Neural cell (in vitro differentiated cells): ENCODE data around the gene OPN4.

Experiments used
- CTCF ChIP-seq: fragments of 450-650 bp; IDR thresholded peaks from 2 replicates; pipeline ENCODE4 v1.5.1; 2014; ENCODE audit warnings: antibody characterized with exemption, mild to moderate bottlenecking, moderate library complexity; ENCODE audit not compliant: poor library complexity, severe bottlenecking
- EZH2 ChIP-seq: fragments of 200-600, 300-800 bp; shearing (Covaris generic), sonication (generic); IDR thresholded peaks from 2 replicates; pipeline ENCODE4 v1.6.1; 2014; ENCODE audit warnings: antibody characterized with exemption, low read length, borderline replicate concordance, mild to moderate bottlenecking; ENCODE audit not compliant: insufficient read depth, poor library complexity, severe bottlenecking
- POLR2AphosphoS5 ChIP-seq: IDR thresholded peaks from 2 replicates; pipeline ENCODE4 v1.6.1; 2012
- RAD21 ChIP-seq: fragments of 450-650 bp; conservative IDR thresholded peaks from 2 replicates; pipeline ENCODE4 v1.6.1; 2014; ENCODE audit warnings: antibody characterized with exemption, mild to moderate bottlenecking, moderate library complexity

- TF ChIP-seq RAD21: no peak
- no peak for TF ChIP-seq CTCF
- TF ChIP-seq EZH2: no peak
- TF ChIP-seq POLR2AphosphoS5: no peak
These were observed 53.9 kb downstream of the OPN4 start for GRCh38 chr10:86708068-86708782.
